ENCODE data around the gene ZCCHC10. TPM values are rescaled to one million over a fixed set of nuclear protein-coding genes. Genes with fewer than 3 reads are reported as not detected.
"Not testable (repeated sequence)": the region's sequence is repeated elsewhere in the genome, so short reads cannot be mapped to it uniquely, and the experiment has no call there.

ZCCHC10 gene
- total RNA-seq, 2 experiments from 2014 or later, result 22.6 to 25.5 TPM

DNA sequence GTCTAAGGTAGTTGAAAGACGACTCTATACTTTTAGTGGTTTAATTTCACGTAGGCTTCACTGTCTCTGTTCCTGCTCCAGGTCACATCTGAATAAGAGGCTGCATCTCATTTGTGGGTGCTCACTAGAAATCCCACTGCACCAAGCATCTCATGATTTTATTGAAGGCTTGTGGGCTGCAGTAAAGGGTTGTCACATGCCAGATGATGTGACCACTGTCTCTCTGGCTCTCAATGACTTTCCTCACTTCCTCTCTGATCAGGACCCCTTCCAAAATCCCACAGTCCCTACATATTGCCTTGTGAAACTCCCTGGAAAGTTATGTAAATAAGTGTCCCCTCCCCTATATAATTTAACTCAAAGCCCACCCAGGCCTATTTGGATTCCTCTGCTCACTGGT is 8.9 kb upstream of the ZCCHC10 start:
- H3K4me3 Mint-ChIP-seq, result no peak overlapping the region
- no peaks in the 10 kb centered on the region for H3K36me3 Mint-ChIP-seq
- POLR2A ChIA-PET, result no interaction called here
- no peaks in the 10 kb centered on the region for H3K9me3 Mint-ChIP-seq
- no peak overlapping the region for H3K27ac Mint-ChIP-seq
- intact Hi-C loops (cut with micrococcal nuclease), result no loop called here
- no peaks in the 10 kb centered on the region for H3K27me3 Mint-ChIP-seq
- H3K4me1 Mint-ChIP-seq (ENCODE audit: low read depth), result no peaks in the 10 kb centered on the region
- CTCF ChIA-PET, result no interaction called here
- no peak for DNase-seq

DNA sequence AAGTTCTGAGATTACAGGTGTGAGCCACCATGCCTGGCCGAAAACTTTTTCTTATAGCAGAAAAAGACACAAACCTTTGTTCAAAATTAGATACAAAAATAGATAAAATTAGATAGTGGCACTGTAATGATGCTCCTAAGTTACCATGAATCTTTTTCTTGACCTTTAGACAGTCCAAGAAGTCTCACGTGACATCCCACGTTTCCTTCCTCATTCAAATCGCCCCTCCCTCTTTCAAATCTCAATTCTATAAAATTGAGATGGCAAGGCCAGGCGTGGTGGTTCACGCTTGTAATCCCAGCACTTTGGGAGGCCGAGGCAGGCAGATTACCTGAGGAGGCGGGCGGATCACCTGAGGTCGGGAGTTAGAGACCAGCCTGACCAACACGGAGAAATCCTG is 7.7 kb upstream of the ZCCHC10 start:
- ChIA-PET POLR2A (no interaction called here), CTCF (interaction anchor here (0.6 kb wide), 1 partner anchor 142 kb away, joined by 3 read pairs; no protein-coding TSS in a partner anchor)
- Mint-ChIP-seq H3K27ac (no peak overlapping the region), H3K27me3 (no peaks in the 10 kb centered on the region), H3K4me1 (ENCODE audit: low read depth) (no peaks in the 10 kb centered on the region), H3K9me3 (no peaks in the 10 kb centered on the region), H3K4me3 (no peak overlapping the region), H3K36me3 (no peaks in the 10 kb centered on the region)
- intact Hi-C loops (cut with micrococcal nuclease), result no loop called here
- no peak for DNase-seq

DNA sequence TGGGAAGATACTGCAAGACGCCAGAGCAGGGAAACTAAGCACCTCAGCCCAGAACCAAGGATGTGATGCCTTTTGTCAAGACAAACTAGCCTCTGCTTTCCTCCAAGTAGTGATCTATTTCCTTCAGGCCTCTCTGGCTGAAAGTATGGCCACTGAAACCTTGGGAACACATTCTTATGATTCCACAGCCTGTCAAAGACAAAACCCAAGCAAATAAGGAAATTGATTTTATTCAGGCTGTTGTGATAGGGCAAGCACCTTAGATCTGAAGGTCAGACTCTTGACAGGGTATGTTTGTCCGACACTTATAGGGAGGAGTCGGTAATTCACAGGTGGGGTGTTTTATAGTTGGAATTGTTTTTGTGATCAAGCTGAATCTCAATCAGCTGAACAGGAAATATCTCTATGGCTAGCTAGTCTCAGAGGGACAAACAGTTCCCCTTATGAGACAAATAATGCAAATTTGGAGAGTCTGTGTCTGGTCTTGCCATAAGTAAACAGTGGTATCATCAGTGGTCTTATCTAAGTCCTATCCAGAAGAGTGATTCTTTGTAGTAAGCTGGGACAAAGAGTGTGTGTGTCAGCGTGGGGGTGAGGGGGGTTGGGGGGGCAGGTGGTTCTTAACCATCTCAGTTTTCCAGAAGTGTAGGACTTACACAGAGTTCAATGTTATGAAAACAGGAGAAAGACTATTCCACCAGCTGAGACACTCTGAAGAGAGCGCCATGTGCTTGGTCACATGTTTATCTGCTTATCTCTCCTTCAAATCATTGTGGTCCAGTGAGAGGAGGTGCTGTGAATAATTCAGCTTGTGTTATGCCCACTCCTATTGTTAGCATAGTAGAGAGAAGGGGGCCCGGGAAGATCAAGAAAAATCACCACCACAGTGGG is 6.7 kb upstream of the ZCCHC10 start:
- no peak overlapping the region for H3K4me3 Mint-ChIP-seq
- H3K36me3 Mint-ChIP-seq, result no peaks in the 10 kb centered on the region
- no peaks in the 10 kb centered on the region for H3K9me3 Mint-ChIP-seq
- intact Hi-C loops (cut with micrococcal nuclease), result no loop called here
- no peak overlapping the region for H3K27ac Mint-ChIP-seq
- ChIA-PET CTCF (interaction anchor here (0.6 kb wide), 2 partner anchors 141 to 913 kb away, joined by 3 to 5 read pairs; no protein-coding TSS in a partner anchor), POLR2A (no interaction called here)
- no peaks in the 10 kb centered on the region for H3K4me1 Mint-ChIP-seq (ENCODE audit: low read depth)
- no peaks in the 10 kb centered on the region for H3K27me3 Mint-ChIP-seq
- DNase-seq, result no peak

DNA sequence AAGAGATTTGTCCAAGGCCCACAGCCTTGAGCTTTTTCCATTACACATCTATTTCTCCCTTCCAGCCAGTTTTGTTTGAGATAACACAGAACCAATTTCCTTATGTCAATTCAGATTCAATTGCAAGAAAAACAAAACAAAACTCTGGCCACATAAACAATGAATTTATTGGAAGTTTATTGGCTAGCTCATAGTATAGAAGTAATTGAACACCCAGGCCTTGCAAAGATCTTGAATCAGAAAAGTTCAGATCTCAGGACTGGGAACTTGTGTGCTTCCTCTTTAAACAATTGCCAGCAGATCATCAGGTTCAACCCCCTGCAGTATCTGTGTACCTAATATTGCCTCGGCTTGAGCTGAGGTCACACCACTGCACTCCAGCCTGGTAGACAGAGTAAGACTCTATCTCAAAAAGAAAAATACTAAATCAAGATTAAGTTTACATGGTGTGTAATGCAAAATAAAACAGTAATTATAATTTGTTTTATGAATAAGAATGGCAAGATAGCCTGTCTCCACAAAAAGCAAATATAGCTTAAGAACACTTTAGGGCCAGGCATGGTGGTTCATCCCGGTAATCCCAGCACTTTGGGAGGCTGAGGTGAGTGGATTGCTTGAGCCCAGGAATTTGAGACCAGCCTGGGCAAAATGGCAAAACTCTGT is 4.1 kb upstream of the ZCCHC10 start:
- Mint-ChIP-seq H3K4me3 (no peak overlapping the region), H3K4me1 (ENCODE audit: low read depth) (peaks cover 4% of the 10 kb centered on the region), H3K36me3 (no peaks in the 10 kb centered on the region), H3K27me3 (no peaks in the 10 kb centered on the region), H3K9me3 (no peaks in the 10 kb centered on the region), H3K27ac (no peak overlapping the region)
- DNase-seq, result no peak
- ChIA-PET POLR2A (no interaction called here), CTCF (no interaction called here)
- intact Hi-C loops (cut with micrococcal nuclease), result no loop called here

- H3K4me1 Mint-ChIP-seq (ENCODE audit: low read depth), result peaks cover 9% of the 10 kb centered on the region
- POLR2A ChIA-PET, result interaction anchor here (0.5 kb wide), 1 partner anchor 28 kb away, joined by 5 read pairs; no protein-coding TSS in a partner anchor
- no peaks in the 10 kb centered on the region for H3K27me3 Mint-ChIP-seq
- intact Hi-C loops (cut with micrococcal nuclease), result no loop called here
- no peak for DNase-seq
- H3K9me3 Mint-ChIP-seq, result no peaks in the 10 kb centered on the region
- no peak overlapping the region for H3K27ac Mint-ChIP-seq
- CTCF ChIA-PET, result no interaction called here
- no peaks in the 10 kb centered on the region for H3K36me3 Mint-ChIP-seq
- no peak overlapping the region for H3K4me3 Mint-ChIP-seq
Measured at GRCh38 chr5:133029416-133029815, 3.1 kb upstream of the ZCCHC10 start.

GRCh38 chr5:133026664-133027153 is 360 bp upstream of the ZCCHC10 start:
- intact Hi-C loops (cut with micrococcal nuclease), result loop anchor here (1.0 to 2.0 kb wide), 3 partner anchors 25 to 160 kb away; partner anchors contain the start of genes AFF4, GDF9 and UQCRQ
- H3K9me3 Mint-ChIP-seq, result no peaks in the 10 kb centered on the region
- no peak for DNase-seq
- peak overlapping the region; percentile 79 for H3K4me3 Mint-ChIP-seq
- peak overlapping the region; percentile 26 for H3K27ac Mint-ChIP-seq
- no peaks in the 10 kb centered on the region for H3K27me3 Mint-ChIP-seq
- peaks cover 2% of the 10 kb centered on the region for H3K36me3 Mint-ChIP-seq
- ChIA-PET POLR2A (interaction anchor here (3.7 kb wide), 1 partner anchor 25 kb away, joined by 21 read pairs; the partner anchor contains the start of gene HSPA4), CTCF (no interaction called here)
- H3K4me1 Mint-ChIP-seq (ENCODE audit: low read depth), result peaks cover 15% of the 10 kb centered on the region

DNA sequence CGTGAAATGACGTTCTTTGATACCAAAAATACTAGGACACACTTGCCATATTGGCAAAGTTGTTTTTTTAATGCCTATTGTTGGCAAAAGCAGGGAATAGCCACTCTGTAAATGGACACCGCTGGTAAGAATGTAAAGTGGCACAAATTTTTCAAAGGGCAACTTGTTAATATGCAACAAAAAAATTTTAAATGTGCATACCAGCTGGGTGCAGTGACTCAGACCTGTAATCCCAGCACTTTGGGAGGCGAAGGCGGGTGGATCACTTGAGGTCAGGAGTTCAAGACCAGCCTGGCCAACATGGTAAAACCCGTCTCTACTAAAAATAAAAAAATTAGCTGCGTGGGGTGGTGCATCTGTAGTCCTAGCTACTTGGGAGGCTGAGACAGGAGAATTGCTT is 6.9 kb downstream of the ZCCHC10 start:
- H3K9me3 Mint-ChIP-seq; H3K27ac Mint-ChIP-seq; H3K4me1 Mint-ChIP-seq (ENCODE audit: low read depth); H3K4me3 Mint-ChIP-seq; DNase-seq; H3K27me3 Mint-ChIP-seq; intact Hi-C loops (cut with micrococcal nuclease); CTCF ChIA-PET: not testable (repeated sequence)
- POLR2A ChIA-PET, result interaction anchor here (1.2 kb wide), 1 partner anchor 57 kb away, joined by 4 read pairs; no protein-coding TSS in a partner anchor
- H3K36me3 Mint-ChIP-seq, result peaks cover 13% of the 10 kb centered on the region

DNA sequence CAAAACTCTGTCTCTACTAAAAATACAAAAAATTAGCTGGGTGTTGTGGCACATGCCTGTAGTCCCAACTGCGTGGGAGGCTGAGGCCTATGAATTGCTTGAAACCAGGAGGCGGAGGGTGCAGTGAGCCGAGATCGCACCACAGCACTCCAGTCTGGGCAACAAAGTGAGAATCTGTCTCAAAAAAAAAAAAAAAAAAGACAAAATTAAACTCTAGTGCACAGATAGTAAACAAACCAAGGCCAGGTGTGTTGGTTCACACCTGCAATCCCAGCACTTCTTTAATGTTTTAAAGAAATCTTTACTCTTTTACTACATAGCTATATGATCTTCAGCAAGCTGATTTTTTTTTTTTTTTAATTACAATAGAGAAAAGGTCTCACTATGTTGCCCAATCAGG is 8.4 kb downstream of the ZCCHC10 start:
- H3K4me1 Mint-ChIP-seq (ENCODE audit: low read depth), result peaks cover 2% of the 10 kb centered on the region
- no peaks in the 10 kb centered on the region for H3K9me3 Mint-ChIP-seq
- CTCF ChIA-PET, result no interaction called here
- DNase-seq, result no peak
- H3K27me3 Mint-ChIP-seq, result no peaks in the 10 kb centered on the region
- POLR2A ChIA-PET, result interaction anchor here (0.6 kb wide), 1 partner anchor 159 kb away, joined by 3 read pairs; no protein-coding TSS in a partner anchor
- intact Hi-C loops (cut with micrococcal nuclease), result no loop called here
- no peak overlapping the region for H3K27ac Mint-ChIP-seq
- H3K4me3 Mint-ChIP-seq, result no peak overlapping the region
- peaks cover 12% of the 10 kb centered on the region for H3K36me3 Mint-ChIP-seq

DNA sequence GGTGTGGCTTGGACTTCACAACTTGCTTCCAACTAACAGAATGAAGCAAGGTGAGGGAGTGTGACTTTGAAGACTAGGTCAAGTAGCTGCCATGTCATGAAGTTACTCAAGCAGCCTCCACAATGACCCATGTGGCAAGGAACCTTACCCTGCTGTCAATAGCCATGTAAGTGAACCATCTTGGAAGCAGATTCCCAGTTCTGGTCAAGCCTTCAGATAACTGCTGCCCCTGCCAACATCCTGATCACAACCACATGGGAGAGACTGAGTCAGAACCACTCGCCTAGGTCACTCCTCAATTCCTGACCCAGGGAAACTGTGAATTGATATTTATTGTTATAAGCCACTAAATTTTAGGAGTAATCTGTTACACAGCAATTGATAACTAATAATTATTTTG is 10.9 kb downstream of the ZCCHC10 start:
- Mint-ChIP-seq H3K27ac (no peak overlapping the region), H3K27me3 (no peaks in the 10 kb centered on the region), H3K4me1 (ENCODE audit: low read depth) (peaks cover 2% of the 10 kb centered on the region), H3K9me3 (no peaks in the 10 kb centered on the region), H3K36me3 (peaks cover 10% of the 10 kb centered on the region), H3K4me3 (no peak overlapping the region)
- CTCF ChIA-PET, result no interaction called here
- DNase-seq, result no peak
- intact Hi-C loops (cut with micrococcal nuclease), result no loop called here
- POLR2A ChIA-PET, result interaction anchor here (0.6 kb wide), 1 partner anchor 73 kb away, joined by 4 read pairs; no protein-coding TSS in a partner anchor

GRCh38 chr5:133008455-133008854 is 17.9 kb downstream of the ZCCHC10 start:
- H3K36me3 Mint-ChIP-seq; DNase-seq; H3K27ac Mint-ChIP-seq; CTCF ChIA-PET; H3K4me1 Mint-ChIP-seq (ENCODE audit: low read depth); H3K27me3 Mint-ChIP-seq; POLR2A ChIA-PET; intact Hi-C loops (cut with micrococcal nuclease); H3K4me3 Mint-ChIP-seq; H3K9me3 Mint-ChIP-seq: not testable (repeated sequence)

GRCh38 chr5:133006653-133007052 is 19.7 kb downstream of the ZCCHC10 start:
- no peaks in the 10 kb centered on the region for H3K9me3 Mint-ChIP-seq
- peaks cover 12% of the 10 kb centered on the region for H3K36me3 Mint-ChIP-seq
- no peak overlapping the region for H3K4me3 Mint-ChIP-seq
- ChIA-PET CTCF (no interaction called here), POLR2A (no interaction called here)
- peaks cover 2% of the 10 kb centered on the region for H3K4me1 Mint-ChIP-seq (ENCODE audit: low read depth)
- intact Hi-C loops (cut with micrococcal nuclease), result no loop called here
- H3K27ac Mint-ChIP-seq, result no peak overlapping the region
- DNase-seq, result no peak
- H3K27me3 Mint-ChIP-seq, result no peaks in the 10 kb centered on the region

- ChIA-PET CTCF (no interaction called here), POLR2A (no interaction called here)
- Mint-ChIP-seq H3K36me3 (peaks cover 6% of the 10 kb centered on the region), H3K4me3 (no peak overlapping the region), H3K4me1 (ENCODE audit: low read depth) (no peaks in the 10 kb centered on the region), H3K27ac (no peak overlapping the region), H3K27me3 (no peaks in the 10 kb centered on the region), H3K9me3 (no peaks in the 10 kb centered on the region)
- intact Hi-C loops (cut with micrococcal nuclease), result no loop called here
- no peak for DNase-seq
Measured at GRCh38 chr5:132999246-132999645, 27.1 kb downstream of the ZCCHC10 start.
